Measurements from ENCODE around the gene LRCH1. TPM values are rescaled to one million over a fixed set of nuclear protein-coding genes. Genes with fewer than 3 reads are reported as not detected.

Gene LRCH1
- total RNA-seq, 1 experiment from 2014 or later, result 10.5 TPM

GRCh38 chr13:46627462-46627861 lies 74.5 kb downstream of the LRCH1 start:
- BruUV-seq (replicated peaks), result no TSS peak
- TF ChIP-seq EZH2 (IDR thresholded peaks at IDR 0.05; ENCODE audit: low read depth) (no peak), CTCF (conservative IDR thresholded peaks at IDR 0.05) (no peak)

GRCh38 chr13:46628622-46629365 lies 75.8 kb downstream of the LRCH1 start:
- peaks cover 3% of the 10 kb centered on the region for H4K20me1 ChIP-seq (ENCODE audit: insufficient read depth)
- H3K36me3 ChIP-seq (ENCODE audit: low read depth), result no peaks in the 10 kb centered on the region
- no peak overlapping the region for H2AFZ ChIP-seq
- no peaks in the 10 kb centered on the region for H3F3A ChIP-seq (ENCODE audit: insufficient read depth, low read depth)
- intact Hi-C loops (cut with micrococcal nuclease; ENCODE audit: unreplicated experiment), result no loop called here
- H3K4me1 ChIP-seq (replicated peaks; ENCODE audit: insufficient read depth), result no peaks in the 10 kb centered on the region
- H3K4me2 ChIP-seq, result no peak overlapping the region
- 0 out of 2 replicates have a peak, but pooled peaks cover 18% of the 10 kb centered on the region for H3K79me2 ChIP-seq (ENCODE audit: low read depth)
- ChIA-PET CTCF (no interaction called here), POLR2A (ENCODE audit: unreplicated experiment) (interaction anchor here (0.7 kb wide), 1 partner anchor 918 kb away, joined by 6 read pairs; no protein-coding TSS in a partner anchor)
- no peak for DNase-seq
- no TSS peak for BruUV-seq (replicated peaks)
- H3K9me3 ChIP-seq (ENCODE audit: insufficient read depth, low read depth), result no peaks in the 10 kb centered on the region
- no peak overlapping the region for H3K27ac ChIP-seq
- H3K27me3 ChIP-seq (ENCODE audit: insufficient read depth, low read depth), result no peaks in the 10 kb centered on the region
- no peaks in the 10 kb centered on the region for H3K9me2 ChIP-seq (ENCODE audit: insufficient read depth)
- no peak overlapping the region for H3K4me3 ChIP-seq
- TF ChIP-seq EZH2 (IDR thresholded peaks at IDR 0.05; ENCODE audit: low read depth) (no peak), CTCF (conservative IDR thresholded peaks at IDR 0.05) (no peak)

More at GRCh38 chr13:46627462-46627861, 74.5 kb downstream of the LRCH1 start:
- H3K4me1 ChIP-seq (replicated peaks; ENCODE audit: insufficient read depth), result no peaks in the 10 kb centered on the region
- no peak overlapping the region for H3K27ac ChIP-seq
- H3K9me3 ChIP-seq (ENCODE audit: insufficient read depth, low read depth), result no peaks in the 10 kb centered on the region
- DNase-seq, result no peak
- H4K20me1 ChIP-seq (ENCODE audit: insufficient read depth), result peaks cover 3% of the 10 kb centered on the region
- no peak overlapping the region for H3K4me2 ChIP-seq
- H3K27me3 ChIP-seq (ENCODE audit: insufficient read depth, low read depth), result no peaks in the 10 kb centered on the region
- no peaks in the 10 kb centered on the region for H3K9me2 ChIP-seq (ENCODE audit: insufficient read depth)
- 0 out of 2 replicates have a peak, but pooled peaks cover 13% of the 10 kb centered on the region for H3K79me2 ChIP-seq (ENCODE audit: low read depth)
- no peaks in the 10 kb centered on the region for H3F3A ChIP-seq (ENCODE audit: insufficient read depth, low read depth)
- intact Hi-C loops (cut with micrococcal nuclease; ENCODE audit: unreplicated experiment), result no loop called here
- ChIA-PET POLR2A (ENCODE audit: unreplicated experiment) (no interaction called here), CTCF (no interaction called here)
- H2AFZ ChIP-seq, result no peak overlapping the region
- no peak overlapping the region for H3K4me3 ChIP-seq
- no peaks in the 10 kb centered on the region for H3K36me3 ChIP-seq (ENCODE audit: low read depth)

- ChIA-PET CTCF (no interaction called here), POLR2A (ENCODE audit: unreplicated experiment) (interaction anchor here (0.9 kb wide), 1 partner anchor 29 kb away, joined by 3 read pairs; no protein-coding TSS in a partner anchor)
- Histone ChIP-seq H3K36me3 (ENCODE audit: low read depth) (no peaks in the 10 kb centered on the region), H3K4me3 (no peak overlapping the region), H3F3A (ENCODE audit: insufficient read depth, low read depth) (no peaks in the 10 kb centered on the region), H4K20me1 (ENCODE audit: insufficient read depth) (peaks cover 3% of the 10 kb centered on the region; the same call in 1 of the 2 replicates), H3K79me2 (ENCODE audit: low read depth) (0 out of 2 replicates have a peak, but pooled peaks cover 9% of the 10 kb centered on the region), H3K4me2 (no peak overlapping the region), H3K9me3 (ENCODE audit: insufficient read depth, low read depth) (no peaks in the 10 kb centered on the region), H3K27me3 (ENCODE audit: insufficient read depth, low read depth) (no peaks in the 10 kb centered on the region), H3K9me2 (ENCODE audit: insufficient read depth) (no peaks in the 10 kb centered on the region), H3K4me1 (replicated peaks; ENCODE audit: insufficient read depth) (no peaks in the 10 kb centered on the region), H3K27ac (no peak overlapping the region), H2AFZ (no peak overlapping the region)
- TF ChIP-seq EZH2 (IDR thresholded peaks at IDR 0.05; ENCODE audit: low read depth) (no peak), CTCF (conservative IDR thresholded peaks at IDR 0.05) (no peak)
- intact Hi-C loops (cut with micrococcal nuclease; ENCODE audit: unreplicated experiment), result no loop called here
- BruUV-seq (replicated peaks), result no TSS peak
- no peak for DNase-seq
Measured at GRCh38 chr13:46629811-46630413, 76.9 kb downstream of the LRCH1 start.

Data from PC-9 (cell line).